NK-92 (cell line): Measurements from ENCODE around the gene NAB1.

ENCODE experiments used
- DNase-seq: peaks from one replicate; lab custom pipeline; 2025; ENCODE audit not compliant: unreplicated experiment; lab: John Stamatoyannopoulos, UW

Gene NAB1

GRCh38 chr2:190711069-190711468 lies 62.2 kb downstream of the NAB1 start:
- DNase-seq: no peak

- DNase-seq: no peak
Observed at GRCh38 chr2:190713471-190713870, 64.6 kb downstream of the NAB1 start.

DNA sequence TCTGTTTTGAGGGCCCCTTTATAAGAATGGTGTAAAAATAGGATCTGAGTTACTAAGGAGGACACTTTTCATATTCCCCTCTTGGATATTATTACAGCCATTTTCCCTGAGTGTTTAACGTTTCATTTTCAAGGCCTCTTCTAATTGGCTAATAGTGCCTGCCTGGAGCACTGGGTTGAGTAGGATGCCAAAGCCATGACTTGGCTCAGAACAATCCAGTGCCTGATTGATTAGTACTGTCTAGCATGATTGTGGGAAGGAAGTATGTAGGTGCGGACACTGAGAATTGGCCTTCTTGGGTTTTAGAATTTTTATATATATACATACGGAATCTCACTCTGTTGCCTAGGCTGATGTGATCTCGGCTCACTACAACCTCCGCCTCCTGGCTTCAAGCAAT lies 66.1 kb downstream of the NAB1 start:
- no peak for DNase-seq

DNA sequence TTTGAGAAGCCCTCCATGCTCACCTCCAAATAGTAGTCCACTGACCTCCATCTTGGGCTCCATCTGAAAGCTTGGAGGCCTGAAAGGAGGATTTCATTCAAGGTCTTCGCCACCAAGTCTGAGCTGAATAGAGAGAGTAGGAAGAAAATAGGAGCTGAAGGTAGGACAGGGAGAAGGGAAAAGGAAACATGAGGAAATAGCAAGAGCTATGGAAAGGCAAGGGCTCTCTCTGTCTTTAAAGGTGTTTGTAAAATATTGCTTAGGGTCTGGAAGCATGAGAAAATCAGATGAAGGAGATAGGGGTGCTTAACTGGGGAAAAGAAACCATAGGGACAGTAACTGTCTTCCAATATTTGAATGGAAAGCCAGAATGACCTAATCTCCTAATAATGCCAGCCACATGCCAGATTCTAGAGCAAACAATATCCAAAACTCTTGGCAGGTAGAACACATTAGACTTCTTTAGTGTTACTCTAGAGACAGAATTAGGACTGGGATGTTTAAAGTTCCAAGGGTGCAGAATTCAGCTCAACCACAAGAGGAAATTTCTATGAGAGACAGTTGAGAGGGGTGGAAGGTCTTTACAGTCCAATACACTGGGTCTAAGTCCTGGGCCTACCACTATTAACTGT lies 67.4 kb downstream of the NAB1 start:
- no peak for DNase-seq

DNA sequence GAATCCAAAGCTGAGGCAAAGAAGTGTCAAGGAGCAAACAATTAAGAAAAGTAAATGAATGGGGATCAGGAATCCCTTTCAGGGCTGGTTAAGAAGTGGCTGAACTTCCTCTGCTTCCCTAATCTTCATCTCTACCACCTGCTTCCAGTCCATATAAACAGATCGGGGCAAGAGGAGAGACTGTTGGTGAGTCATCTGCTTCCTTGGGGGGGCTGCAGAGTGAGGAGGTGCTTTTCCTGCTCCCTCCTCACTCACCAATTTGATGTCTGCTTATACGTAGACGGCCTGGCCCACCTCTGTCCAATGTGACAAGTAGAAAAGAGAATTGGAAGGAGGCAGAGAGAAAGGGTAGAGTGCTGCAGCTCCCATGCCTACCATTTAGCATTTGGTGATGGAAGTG lies 68.4 kb downstream of the NAB1 start:
- no peak for DNase-seq

GRCh38 chr2:190717764-190718651 lies 69.1 kb downstream of the NAB1 start:
- DNase-seq: no peak

- DNase-seq: no peak
Observed at GRCh38 chr2:190718652-190719526, 70.0 kb downstream of the NAB1 start.

DNA sequence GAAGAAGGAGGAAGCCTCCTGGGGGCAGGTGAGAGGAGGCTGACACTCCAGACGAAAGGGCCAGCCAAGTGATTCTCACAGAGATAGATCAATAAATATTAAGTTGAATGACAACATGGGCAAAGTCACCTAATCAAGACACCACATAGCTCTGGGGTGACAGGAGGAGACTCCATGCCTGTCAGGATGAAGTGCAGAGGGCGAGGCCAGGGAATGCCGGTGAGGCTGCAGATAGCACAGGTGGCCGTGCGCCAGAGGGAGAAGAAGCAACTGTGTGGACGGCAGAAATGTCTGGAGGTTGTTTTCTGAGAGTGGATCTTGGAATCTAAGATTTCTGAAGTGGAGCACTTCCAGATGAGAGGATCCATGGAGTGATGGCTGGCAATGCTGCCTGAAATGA lies 71.4 kb downstream of the NAB1 start:
- no peak for DNase-seq

GRCh38 chr2:190720691-190721090 lies 71.8 kb downstream of the NAB1 start:
- DNase-seq: no peak

DNA sequence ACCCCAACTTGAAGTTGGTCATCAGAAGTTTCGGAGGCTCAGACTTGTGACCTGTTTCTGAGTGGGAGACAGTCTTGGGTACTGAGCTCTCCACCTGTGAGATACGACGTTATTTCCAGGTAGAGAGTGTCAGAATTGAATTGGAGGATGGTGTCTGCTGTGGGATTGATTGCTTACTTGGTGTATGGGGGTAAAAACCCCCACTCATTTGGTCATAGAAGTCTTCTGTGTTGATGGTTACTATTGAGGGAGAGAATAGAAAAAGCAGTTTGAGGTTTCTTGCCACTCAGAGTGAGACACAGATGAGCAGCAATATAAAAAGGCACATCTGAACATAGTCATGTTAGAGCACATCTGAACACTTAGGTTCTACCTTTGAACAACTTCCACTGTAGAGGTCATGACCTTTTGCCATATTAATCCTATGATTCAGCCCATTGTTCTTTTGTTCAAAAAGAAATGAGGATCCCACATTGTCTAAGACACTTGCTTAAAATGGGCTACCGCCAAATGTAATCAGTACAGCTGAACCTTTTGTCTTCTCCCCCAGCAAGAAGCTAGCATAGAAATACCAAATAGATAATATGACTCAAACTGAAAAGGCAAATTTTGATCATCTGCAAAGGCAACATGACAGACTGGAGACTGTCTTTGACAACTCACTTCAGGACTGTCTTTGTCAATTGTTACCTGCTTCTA lies 73.3 kb downstream of the NAB1 start:
- no peak for DNase-seq

DNA sequence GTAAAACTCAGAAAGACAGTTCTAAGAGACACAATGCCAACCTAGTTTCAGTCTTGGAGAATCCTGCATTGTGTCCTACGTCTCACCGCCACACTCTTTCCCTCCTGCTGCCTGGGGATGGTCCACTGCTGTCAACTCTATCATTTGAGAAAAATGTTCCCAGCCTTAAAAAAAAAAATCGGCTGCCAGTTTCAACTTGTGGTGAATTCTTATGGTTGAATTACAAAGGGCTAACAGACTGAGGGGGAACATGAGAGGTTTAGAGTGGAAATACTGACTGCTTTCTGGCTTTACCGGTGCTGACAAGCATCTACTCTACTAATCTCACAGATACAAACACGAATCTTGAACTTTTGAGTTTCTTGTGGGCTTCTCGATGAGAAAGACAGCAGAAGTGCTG lies 74.0 kb downstream of the NAB1 start:
- DNase-seq: no peak

GRCh38 chr2:190723397-190724090 lies 74.7 kb downstream of the NAB1 start:
- no peak for DNase-seq

DNA sequence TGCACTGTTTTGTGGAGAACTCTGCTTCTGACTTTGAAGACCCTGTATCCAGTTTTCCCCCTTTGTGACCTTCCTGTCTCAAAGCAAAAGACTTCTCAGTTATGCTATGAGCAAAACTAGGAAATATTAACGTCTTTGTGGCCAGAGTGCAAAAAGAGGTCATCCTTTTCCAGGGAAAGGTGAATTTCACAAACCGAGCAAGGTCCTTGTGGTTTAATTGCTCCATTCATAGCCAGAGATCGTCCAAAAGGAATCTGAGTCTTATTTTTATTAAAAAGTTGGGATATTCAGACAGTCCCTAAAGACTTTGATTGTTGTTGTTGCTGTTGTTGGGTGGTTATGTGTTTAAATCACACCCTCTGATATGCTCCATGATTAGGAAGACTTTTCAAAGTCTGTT lies 77.4 kb downstream of the NAB1 start:
- DNase-seq: no peak

GRCh38 chr2:190736355-190736754 lies 87.5 kb downstream of the NAB1 start:
- no peak for DNase-seq

GRCh38 chr2:190740449-190740848 lies 91.6 kb downstream of the NAB1 start:
- DNase-seq: no peak
